ENCODE measurements around the gene ABCC5. TPM values are rescaled to one million over a fixed set of nuclear protein-coding genes. Genes with fewer than 3 reads are reported as not detected.

ABCC5 gene
- total and polyA plus RNA-seq, 2 donors, result 13.8 to 33.2 TPM

DNA sequence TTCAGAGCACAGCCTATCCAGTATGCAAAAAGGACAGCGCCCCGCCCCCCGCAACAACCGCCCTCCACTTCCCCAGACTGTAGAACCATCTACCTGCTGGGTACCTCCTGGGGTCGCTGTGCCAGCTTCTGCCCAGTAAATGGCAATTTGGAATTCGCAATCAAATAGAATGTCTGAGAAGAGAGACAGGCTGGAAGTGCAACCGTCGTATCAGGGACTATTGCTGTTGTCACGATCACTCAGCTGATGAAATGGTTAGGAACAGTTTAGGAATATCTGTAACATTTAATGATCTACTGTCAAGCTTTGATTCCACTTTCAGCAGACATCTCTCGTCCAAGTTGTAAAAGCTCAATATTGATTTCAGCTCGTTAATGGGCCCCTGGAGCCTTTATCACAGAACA is 119.7 kb downstream of the ABCC5 start:
- Histone ChIP-seq H3K27me3 (ENCODE audit: control insufficient read depth in 2 of 2, insufficient read depth in 1 of 2, low read length in 1 of 2) (peaks cover 4 to 19% of the 10 kb centered on the region in 2 donors), H3K9me3 (ENCODE audit: control insufficient read depth in 2 of 2, insufficient read depth in 1 of 2, low read length in 1 of 2) (no peaks in the 10 kb centered on the region), H3K4me1 (ENCODE audit: control insufficient read depth in 2 of 2, insufficient read depth in 2 of 2, low read length in 2 of 2) (no peaks in the 10 kb centered on the region), H3K27ac (ENCODE audit: low read depth in 1 of 2, low read length in 1 of 2) (no peak overlapping the region), H3K36me3 (ENCODE audit: control insufficient read depth in 2 of 2, insufficient read depth in 2 of 2, low read length in 1 of 2) (no peaks in the 10 kb centered on the region), H3K4me3 (ENCODE audit: low read length in 2 of 2) (no peak overlapping the region)
- DNase-seq (ENCODE audit: low read depth in 6 of 9, low spot score in 9 of 9), result no peak
- 79% methylated on average over 11 of the region's 11 CpGs for WGBS

DNA sequence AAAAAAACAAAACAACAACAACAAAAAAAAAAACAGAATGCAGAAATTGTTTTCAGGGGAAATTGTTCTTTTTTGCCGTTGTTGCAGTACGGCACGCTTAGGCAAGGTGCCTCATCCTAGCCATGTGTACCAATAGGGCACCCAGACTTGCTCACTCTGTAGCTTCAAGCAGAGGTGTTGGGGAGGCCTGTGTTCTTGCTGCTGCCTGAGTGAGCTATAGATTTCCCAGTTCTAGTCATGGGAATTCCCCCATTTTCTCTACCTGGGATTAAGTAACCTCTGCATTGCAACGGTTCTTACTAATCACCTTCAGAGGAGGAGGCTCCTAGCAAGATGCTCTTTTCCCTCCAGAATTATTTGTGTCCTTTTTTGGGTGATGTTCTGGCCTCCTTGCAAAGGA is 120.1 kb downstream of the ABCC5 start:
- H3K4me3 ChIP-seq (ENCODE audit: low read length in 2 of 2), result no peak overlapping the region
- WGBS, result 95% methylated on average over 4 of the region's 4 CpGs

DNA sequence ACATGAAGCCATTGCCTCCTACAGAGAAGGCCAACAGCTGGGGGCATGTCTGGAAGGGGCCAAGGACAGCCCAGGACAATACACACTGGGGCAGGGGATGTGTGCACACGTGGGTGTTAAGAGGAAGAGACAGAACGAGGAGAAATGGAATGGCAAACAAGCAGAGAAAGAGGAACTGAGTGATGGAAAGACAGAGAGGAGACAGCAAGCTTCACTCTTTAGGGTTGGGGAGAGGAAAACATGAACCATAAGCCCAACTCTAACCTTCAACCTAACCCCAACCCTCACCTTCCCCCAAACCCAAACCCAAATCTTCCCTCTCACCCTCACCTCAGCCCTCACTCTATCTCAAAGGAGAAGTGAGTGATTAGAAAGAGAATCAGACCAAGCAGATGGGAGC is 121.1 kb downstream of the ABCC5 start:
- Histone ChIP-seq H3K27ac (ENCODE audit: low read depth in 1 of 2, low read length in 1 of 2) (no peak overlapping the region), H3K4me3 (ENCODE audit: low read length in 2 of 2) (no peak overlapping the region), H3K9me3 (ENCODE audit: control insufficient read depth in 2 of 2, insufficient read depth in 1 of 2, low read length in 1 of 2) (no peaks in the 10 kb centered on the region), H3K27me3 (ENCODE audit: control insufficient read depth in 2 of 2, insufficient read depth in 1 of 2, low read length in 1 of 2) (peaks cover 4 to 24% of the 10 kb centered on the region in 2 donors), H3K36me3 (ENCODE audit: control insufficient read depth in 2 of 2, insufficient read depth in 2 of 2, low read length in 1 of 2) (no peaks in the 10 kb centered on the region), H3K4me1 (ENCODE audit: control insufficient read depth in 2 of 2, insufficient read depth in 2 of 2, low read length in 2 of 2) (no peaks in the 10 kb centered on the region)
- WGBS, result 22% methylated on average over 2 of the region's 2 CpGs
- no peak for DNase-seq (ENCODE audit: low read depth in 6 of 9, low spot score in 9 of 9)

More for the DNA sequence above, 120.1 kb downstream of the ABCC5 start:
- Histone ChIP-seq H3K27ac (ENCODE audit: low read depth in 1 of 2, low read length in 1 of 2) (no peak overlapping the region), H3K36me3 (ENCODE audit: control insufficient read depth in 2 of 2, insufficient read depth in 2 of 2, low read length in 1 of 2) (no peaks in the 10 kb centered on the region), H3K27me3 (ENCODE audit: control insufficient read depth in 2 of 2, insufficient read depth in 1 of 2, low read length in 1 of 2) (peaks cover 4 to 23% of the 10 kb centered on the region in 2 donors), H3K4me1 (ENCODE audit: control insufficient read depth in 2 of 2, insufficient read depth in 2 of 2, low read length in 2 of 2) (no peaks in the 10 kb centered on the region), H3K9me3 (ENCODE audit: control insufficient read depth in 2 of 2, insufficient read depth in 1 of 2, low read length in 1 of 2) (no peaks in the 10 kb centered on the region)
- DNase-seq (ENCODE audit: low read depth in 6 of 9, low spot score in 9 of 9), result no peak

DNA sequence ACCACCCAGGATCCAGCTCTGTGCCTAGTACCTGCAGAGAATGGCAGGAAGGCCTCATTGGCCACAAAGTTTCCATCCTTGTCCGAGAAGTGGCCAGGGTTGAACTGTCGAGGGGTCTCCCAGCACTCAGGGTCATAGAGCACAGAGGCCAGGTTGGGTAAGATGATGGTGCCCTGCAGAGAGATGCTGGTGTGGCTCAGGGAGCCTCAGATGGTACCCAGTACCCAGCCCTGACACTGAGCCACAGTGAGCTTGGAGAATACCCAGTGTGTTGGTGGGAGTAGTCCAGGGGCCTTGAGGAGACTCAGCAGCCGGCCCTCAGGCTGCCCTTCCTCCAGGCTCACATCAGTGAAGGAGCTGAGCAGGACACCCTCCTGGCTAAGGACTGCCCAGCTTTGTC is 121.5 kb downstream of the ABCC5 start:
- no peaks in the 10 kb centered on the region for H3K4me1 ChIP-seq (ENCODE audit: control insufficient read depth in 2 of 2, insufficient read depth in 2 of 2, low read length in 2 of 2)
- H3K27me3 ChIP-seq (ENCODE audit: control insufficient read depth in 2 of 2, insufficient read depth in 1 of 2, low read length in 1 of 2), result peaks cover 4 to 24% of the 10 kb centered on the region in 2 donors
- H3K4me3 ChIP-seq (ENCODE audit: low read length in 2 of 2), result no peak overlapping the region
- no peaks in the 10 kb centered on the region for H3K36me3 ChIP-seq (ENCODE audit: control insufficient read depth in 2 of 2, insufficient read depth in 2 of 2, low read length in 1 of 2)
- no peak for DNase-seq (ENCODE audit: low read depth in 6 of 9, low spot score in 9 of 9)
- no peaks in the 10 kb centered on the region for H3K9me3 ChIP-seq (ENCODE audit: control insufficient read depth in 2 of 2, insufficient read depth in 1 of 2, low read length in 1 of 2)
- no peak overlapping the region for H3K27ac ChIP-seq (ENCODE audit: low read depth in 1 of 2, low read length in 1 of 2)
- WGBS, result 93% methylated on average over 3 of the region's 3 CpGs

DNA sequence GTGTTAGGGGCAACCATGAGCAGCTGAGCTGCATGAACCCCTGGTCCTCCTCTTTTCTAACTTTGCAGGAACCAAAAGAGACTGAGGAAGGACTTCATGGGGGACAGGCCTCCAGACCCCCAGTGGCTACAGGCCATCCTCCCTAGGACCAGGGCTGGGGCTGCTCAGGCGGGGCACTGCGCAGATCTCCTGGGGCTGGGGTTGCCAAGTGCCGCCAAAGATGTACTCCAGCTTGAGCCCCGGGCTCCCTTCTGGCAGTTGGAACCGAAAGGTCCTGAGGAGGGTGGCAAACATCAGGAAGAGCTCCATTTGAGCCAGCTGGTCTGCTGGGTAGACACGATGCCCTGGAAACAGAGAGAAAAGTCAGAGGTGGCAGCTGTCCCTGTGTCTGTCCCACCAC is 121.9 kb downstream of the ABCC5 start:
- peaks cover 4 to 27% of the 10 kb centered on the region in 2 donors for H3K27me3 ChIP-seq (ENCODE audit: control insufficient read depth in 2 of 2, insufficient read depth in 1 of 2, low read length in 1 of 2)
- no peaks in the 10 kb centered on the region for H3K9me3 ChIP-seq (ENCODE audit: control insufficient read depth in 2 of 2, insufficient read depth in 1 of 2, low read length in 1 of 2)
- H3K4me1 ChIP-seq (ENCODE audit: control insufficient read depth in 2 of 2, insufficient read depth in 2 of 2, low read length in 2 of 2), result no peaks in the 10 kb centered on the region
- no peak overlapping the region for H3K4me3 ChIP-seq (ENCODE audit: low read length in 2 of 2)
- WGBS, result 93% methylated on average over 6 of the region's 6 CpGs
- no peak for DNase-seq (ENCODE audit: low read depth in 6 of 9, low spot score in 9 of 9)
- H3K27ac ChIP-seq (ENCODE audit: low read depth in 1 of 2, low read length in 1 of 2), result no peak overlapping the region
- no peaks in the 10 kb centered on the region for H3K36me3 ChIP-seq (ENCODE audit: control insufficient read depth in 2 of 2, insufficient read depth in 2 of 2, low read length in 1 of 2)

DNA sequence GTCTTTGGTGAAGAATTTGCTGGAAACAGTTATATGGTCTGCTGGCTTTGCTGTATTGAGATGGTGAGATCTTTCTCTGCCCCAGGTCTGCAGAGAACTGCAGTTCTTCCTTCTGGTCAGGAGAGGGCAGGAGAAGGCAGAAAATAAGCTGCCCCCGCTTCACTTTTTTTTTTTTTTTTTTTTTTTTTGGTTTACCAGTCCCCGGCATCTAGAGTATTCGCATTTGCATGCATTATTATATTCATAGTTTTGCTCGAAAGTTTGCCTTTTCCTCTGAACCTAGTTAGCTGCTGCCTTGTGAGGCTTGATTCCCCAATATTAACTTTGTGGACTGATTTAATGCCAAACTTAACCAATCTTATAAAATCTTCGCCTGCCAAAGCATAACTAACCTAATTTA is 122.4 kb downstream of the ABCC5 start:
- Histone ChIP-seq H3K27me3 (ENCODE audit: control insufficient read depth in 2 of 2, insufficient read depth in 1 of 2, low read length in 1 of 2) (peaks cover 4 to 28% of the 10 kb centered on the region in 2 donors), H3K9me3 (ENCODE audit: control insufficient read depth in 2 of 2, insufficient read depth in 1 of 2, low read length in 1 of 2) (no peaks in the 10 kb centered on the region), H3K27ac (ENCODE audit: low read depth in 1 of 2, low read length in 1 of 2) (no peak overlapping the region), H3K36me3 (ENCODE audit: control insufficient read depth in 2 of 2, insufficient read depth in 2 of 2, low read length in 1 of 2) (no peaks in the 10 kb centered on the region), H3K4me3 (ENCODE audit: low read length in 2 of 2) (no peak overlapping the region), H3K4me1 (ENCODE audit: control insufficient read depth in 2 of 2, insufficient read depth in 2 of 2, low read length in 2 of 2) (no peaks in the 10 kb centered on the region)
- WGBS, result 22% methylated on average over 5 of the region's 5 CpGs
- DNase-seq (ENCODE audit: low read depth in 6 of 9, low spot score in 9 of 9), result peak in 6 of 9 donors; percentile 21 to 71 (median 36)

DNA sequence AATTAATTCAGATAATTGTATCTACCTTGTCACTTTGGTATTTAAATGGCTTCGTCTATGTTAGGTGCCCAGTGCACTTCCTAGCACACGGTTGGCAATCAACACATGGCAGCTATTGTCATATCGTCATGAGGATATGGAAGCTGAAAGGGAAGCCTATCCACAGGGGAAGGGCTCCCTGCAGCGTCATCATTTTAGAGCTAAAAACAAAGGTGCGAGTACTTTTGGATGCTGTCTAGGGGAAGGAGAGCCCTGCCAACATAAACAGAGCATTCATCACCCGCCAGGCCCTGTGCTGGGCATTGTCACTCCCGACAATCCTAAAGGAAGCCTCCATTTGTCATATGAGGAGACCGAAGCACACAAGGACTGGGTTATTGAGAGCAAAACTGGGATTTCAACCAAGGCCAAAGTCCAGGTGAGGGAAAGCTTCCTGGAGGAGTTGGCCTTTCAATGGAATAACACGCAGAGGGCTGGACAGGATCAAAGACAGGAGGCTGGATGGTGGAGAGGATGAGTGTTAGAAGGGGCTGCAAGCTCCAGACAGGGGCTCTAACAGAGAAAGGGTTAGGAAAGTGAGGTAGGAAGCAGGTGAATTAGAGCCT is 125.0 kb downstream of the ABCC5 start:
- peaks cover 2 to 31% of the 10 kb centered on the region in 2 donors for H3K27me3 ChIP-seq (ENCODE audit: control insufficient read depth in 2 of 2, insufficient read depth in 1 of 2, low read length in 1 of 2)
- no peaks in the 10 kb centered on the region for H3K4me1 ChIP-seq (ENCODE audit: control insufficient read depth in 2 of 2, insufficient read depth in 2 of 2, low read length in 2 of 2)
- no peak overlapping the region for H3K27ac ChIP-seq (ENCODE audit: low read depth in 1 of 2, low read length in 1 of 2)
- DNase-seq (ENCODE audit: low read depth in 6 of 9, low spot score in 9 of 9), result no peak
- no peaks in the 10 kb centered on the region for H3K36me3 ChIP-seq (ENCODE audit: control insufficient read depth in 2 of 2, insufficient read depth in 2 of 2, low read length in 1 of 2)
- WGBS, result 83% methylated on average over 9 of the region's 9 CpGs
- H3K9me3 ChIP-seq (ENCODE audit: control insufficient read depth in 2 of 2, insufficient read depth in 1 of 2, low read length in 1 of 2), result no peaks in the 10 kb centered on the region
- no peak overlapping the region for H3K4me3 ChIP-seq (ENCODE audit: low read length in 2 of 2)

DNA sequence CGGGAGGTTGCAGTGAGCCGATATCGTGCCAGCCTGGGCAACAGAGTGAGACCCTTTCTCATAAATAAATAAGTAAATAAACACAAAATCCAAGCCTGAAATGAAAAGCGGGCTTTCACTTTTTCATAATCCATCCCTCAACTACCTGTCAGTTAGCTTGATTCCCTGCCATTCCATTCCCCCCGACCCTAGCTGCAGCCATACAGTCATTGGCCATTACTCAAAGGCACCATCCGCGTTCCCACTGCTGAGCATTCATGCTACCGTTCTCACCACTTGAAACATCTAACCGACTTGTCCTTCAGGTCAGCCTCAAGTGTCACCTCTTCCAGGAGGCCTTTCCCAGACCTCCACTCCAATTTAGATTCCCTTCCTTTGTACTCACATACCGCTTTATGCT is 131.9 kb downstream of the ABCC5 start:
- Histone ChIP-seq H3K4me3 (ENCODE audit: low read length in 2 of 2) (no peak overlapping the region), H3K27ac (ENCODE audit: low read depth in 1 of 2, low read length in 1 of 2) (no peak overlapping the region), H3K36me3 (ENCODE audit: control insufficient read depth in 2 of 2, insufficient read depth in 2 of 2, low read length in 1 of 2) (no peaks in the 10 kb centered on the region), H3K27me3 (ENCODE audit: control insufficient read depth in 2 of 2, insufficient read depth in 1 of 2, low read length in 1 of 2) (peaks cover 0 to 8% of the 10 kb centered on the region in 2 donors), H3K4me1 (ENCODE audit: control insufficient read depth in 2 of 2, insufficient read depth in 2 of 2, low read length in 2 of 2) (peaks cover 14% of the 10 kb centered on the region in 2 donors), H3K9me3 (ENCODE audit: control insufficient read depth in 2 of 2, insufficient read depth in 1 of 2, low read length in 1 of 2) (no peaks in the 10 kb centered on the region)
- no peak for DNase-seq (ENCODE audit: low read depth in 6 of 9, low spot score in 9 of 9)
- 98% methylated on average over 10 of the region's 10 CpGs for WGBS

DNA sequence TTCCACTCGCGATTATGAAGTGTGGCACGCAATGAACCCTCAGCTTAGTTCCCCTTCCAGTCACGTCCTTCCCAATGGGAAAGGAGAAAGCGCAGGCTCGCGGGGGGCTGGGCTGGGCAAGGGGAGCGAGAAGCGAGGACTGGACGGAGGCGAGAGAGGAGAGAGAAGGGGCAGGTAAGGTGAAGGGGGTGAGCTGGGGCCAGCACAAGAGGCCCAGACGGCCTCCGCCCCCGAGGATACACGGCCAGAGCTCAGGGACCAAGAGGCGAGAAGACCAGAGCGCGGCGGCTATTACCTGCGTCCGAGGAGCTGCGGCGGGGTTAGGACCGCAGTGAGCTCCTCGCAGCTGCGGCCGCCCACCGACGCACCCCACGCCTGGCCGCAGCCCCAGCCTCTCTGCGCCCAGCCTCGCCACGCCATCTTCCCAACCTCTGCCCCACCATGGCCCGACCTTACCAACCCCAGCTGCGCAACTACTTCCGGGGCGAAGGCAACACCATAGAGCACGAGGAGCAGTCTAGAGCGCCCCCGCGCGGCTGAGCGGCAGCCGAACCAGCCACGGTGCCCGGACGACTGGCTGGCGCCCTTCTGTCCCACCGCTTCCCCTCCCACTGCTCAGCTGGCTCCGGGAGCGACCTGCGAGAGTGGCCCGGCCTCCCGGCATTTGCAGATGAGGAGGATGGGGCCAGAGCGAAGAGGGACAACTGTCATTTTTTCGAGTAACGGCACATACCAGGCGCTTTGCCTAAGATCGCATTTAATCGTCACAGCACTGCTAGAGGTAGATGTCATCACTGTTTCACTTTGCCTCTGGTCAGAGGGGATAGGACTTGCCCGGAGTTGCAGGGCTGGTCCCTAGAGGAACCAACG is 133.0 kb downstream of the ABCC5 start, which contains the start of gene PARL:
Gene PARL, minus strand, starts transcription at position 454 of the 870 bp plus-strand sequence. Its CDS starts 34 bp downstream, at position 420.
- peaks cover 14% of the 10 kb centered on the region in 2 donors for H3K4me1 ChIP-seq (ENCODE audit: control insufficient read depth in 2 of 2, insufficient read depth in 2 of 2, low read length in 2 of 2)
- under 1% methylated on average over 63 of the region's 63 CpGs for WGBS
- H3K4me3 ChIP-seq (ENCODE audit: low read length in 2 of 2), result peak within 1 kb of the TSS; percentile 90 to 100
- peak; percentile 85 to 97 (median 92) for DNase-seq (ENCODE audit: low read depth in 6 of 9, low spot score in 9 of 9)
- peak within 1 kb of the TSS; percentile 68 to 83 for H3K27ac ChIP-seq (ENCODE audit: low read depth in 1 of 2, low read length in 1 of 2)
- H3K27me3 ChIP-seq (ENCODE audit: control insufficient read depth in 2 of 2, insufficient read depth in 1 of 2, low read length in 1 of 2), result peaks cover 0 to 7% of the 10 kb centered on the region in 2 donors
- no peaks in the 10 kb centered on the region for H3K9me3 ChIP-seq (ENCODE audit: control insufficient read depth in 2 of 2, insufficient read depth in 1 of 2, low read length in 1 of 2)
- no peaks in the 10 kb centered on the region for H3K36me3 ChIP-seq (ENCODE audit: control insufficient read depth in 2 of 2, insufficient read depth in 2 of 2, low read length in 1 of 2)

All from thymus (tissue), 11 donors.